Activated CD8-positive, alpha-beta memory T cell treated with anti-CD3 and anti-CD28 coated beads, Interleukin-2, amount 50 U/mL, for 24 hours (primary cell): Measurements from ENCODE around the gene CRP.
"Not testable (repeated sequence)": the region's sequence is repeated elsewhere in the genome, so short reads cannot be mapped to it uniquely, and the experiment has no call there.

ENCODE experiments used
- DNase-seq: peaks from one replicate; pipeline ENCODE4 v3.0.0-alpha.2; 2020; ENCODE audit errors: extremely low read depth

Gene CRP

DNA sequence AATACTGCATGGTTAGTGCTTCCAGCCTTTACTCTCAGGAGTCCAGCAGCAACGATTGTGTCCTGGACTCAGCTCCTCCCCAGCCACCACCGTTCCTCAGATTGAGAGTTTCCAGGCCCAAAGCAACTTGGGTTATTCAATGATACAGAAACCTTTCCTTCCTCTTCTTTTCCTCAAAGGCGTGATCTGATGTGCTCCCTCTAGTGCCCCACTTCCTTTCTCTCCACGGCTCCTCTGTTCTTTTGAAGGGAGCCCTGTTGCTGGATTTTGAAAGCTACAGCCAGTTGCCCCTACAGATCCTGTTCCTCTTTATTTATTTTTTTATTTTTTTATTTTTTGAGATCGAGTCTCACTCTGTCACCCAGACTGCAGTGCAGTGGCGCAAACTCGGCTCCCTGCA, 14.1 kb downstream of the CRP start:
- no peak for DNase-seq

DNA sequence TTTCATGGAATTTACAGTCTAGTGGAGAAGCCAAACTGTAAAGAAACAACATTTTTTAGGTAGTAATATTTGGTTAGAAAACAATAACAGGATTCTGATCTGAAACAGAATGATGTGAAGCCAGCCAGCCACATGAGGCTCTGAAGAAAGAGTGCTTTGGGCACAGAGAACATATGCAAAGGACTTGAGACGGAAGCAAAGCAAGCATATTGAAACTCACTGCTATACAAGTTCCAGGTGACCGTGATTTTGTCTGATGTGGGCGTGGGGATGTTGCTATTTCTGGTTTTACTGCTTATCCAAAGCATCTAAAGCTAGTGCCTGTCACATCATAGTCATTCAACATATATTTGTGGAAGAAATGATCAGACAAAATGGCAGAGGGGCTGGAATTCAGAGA, 14.7 kb downstream of the CRP start:
- no peak for DNase-seq

DNA sequence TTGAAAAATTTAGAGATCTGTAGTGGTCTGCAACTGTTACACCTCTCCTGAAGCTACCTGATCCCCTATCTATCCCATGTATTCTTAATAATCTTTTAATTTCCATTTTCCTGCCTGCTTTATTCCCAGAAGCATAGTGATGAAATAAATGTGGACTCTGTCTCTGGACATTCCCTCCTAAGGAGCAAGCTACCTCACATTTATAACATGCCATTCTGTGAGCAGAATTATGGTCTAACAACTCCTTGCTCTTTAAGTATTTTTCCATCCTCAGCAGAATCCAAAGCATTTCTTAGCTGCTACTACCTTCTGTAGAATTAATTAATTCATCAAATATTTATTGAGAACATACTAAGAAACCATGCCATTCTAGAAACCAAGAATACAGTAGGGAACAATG, 15.1 kb downstream of the CRP start:
- no peak for DNase-seq

DNA sequence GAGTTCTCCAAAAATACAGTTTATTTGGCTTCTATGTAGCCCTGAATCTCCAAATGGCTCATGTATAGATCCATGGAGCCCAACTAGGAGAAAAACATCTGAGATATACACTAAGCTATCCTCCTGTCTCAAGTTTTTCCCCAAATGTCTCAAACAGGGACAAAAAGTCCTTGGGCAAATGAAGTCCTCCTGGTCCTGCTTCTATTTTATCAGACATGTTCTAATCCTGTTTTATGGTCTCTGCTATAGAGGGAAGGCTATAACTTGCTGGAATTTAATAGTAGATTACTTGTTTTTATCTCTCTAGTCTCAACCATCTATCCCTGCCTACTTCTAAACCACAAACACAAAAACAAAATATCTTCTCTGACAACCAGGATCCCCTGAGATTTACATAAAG, 26.9 kb downstream of the CRP start:
- DNase-seq: no peak

DNA sequence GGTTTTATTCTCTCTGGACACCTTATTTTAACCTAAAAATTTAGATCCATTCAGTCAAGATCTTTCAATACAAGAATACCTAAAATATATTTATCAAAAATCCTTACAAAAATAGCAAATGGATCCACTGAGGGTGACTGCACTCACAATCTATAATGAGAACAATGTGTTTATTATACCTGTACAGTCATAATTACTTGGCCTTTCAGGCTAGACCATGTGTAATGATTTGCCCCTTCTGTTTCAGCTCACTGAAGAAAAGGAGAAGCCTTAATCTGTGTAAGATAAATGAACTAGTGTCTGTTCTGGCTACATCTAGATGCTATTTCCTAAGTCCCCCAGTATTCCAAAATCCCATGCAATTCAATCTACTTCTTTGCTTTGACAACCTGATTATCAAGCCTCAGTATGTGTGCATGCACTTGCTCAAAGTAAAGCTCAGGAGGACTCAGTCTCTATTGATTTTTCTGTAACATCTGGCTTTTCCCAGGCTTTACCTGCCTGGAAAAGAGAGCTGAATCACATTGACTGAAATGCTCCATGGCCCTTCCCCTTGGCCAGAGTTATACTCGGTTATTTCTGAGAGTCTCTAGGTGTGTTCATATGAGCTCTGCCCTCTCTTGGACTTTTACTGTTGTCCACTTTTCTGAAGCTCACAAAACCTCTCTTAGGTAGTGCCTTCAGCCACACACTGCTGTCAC, 27.6 kb downstream of the CRP start:
- DNase-seq: no peak

DNA sequence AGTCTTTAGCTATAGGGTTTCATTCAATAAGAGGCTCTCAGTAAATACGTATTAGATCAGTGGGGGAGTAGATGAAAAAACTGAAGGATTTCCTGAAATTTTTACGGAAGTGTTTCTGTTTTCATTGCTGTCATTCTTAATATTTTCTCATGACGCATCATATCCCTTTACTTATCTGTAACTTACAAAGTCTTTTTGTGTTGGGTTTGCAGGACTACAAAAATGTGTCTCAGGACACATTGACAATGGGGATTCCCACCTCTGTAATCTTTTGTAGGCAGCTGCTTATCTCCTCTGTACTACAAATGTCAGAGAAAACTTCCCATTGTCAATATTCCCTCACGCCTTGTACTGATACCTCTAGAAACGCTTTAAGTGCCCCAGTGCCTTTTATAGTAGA, 35.5 kb downstream of the CRP start:
- no peak for DNase-seq

DNA sequence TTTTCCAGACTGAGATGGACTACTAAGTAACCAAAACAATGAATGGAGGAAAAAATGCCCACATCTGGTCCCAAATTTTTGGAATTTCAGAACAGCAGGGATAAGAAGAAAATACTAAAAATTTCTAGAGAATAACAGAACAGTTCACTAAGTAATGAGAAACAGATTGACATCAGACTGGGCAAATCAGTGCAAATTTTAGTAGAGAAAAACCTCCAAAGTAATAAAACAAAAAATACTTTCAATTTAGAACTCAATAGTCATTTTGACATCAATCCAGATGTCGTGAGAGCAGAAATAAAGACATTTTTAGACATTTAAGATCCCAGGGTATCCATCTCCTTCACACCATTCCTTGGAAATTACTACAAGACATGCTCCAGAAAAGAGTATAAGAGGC, 39.3 kb downstream of the CRP start:
- no peak for DNase-seq

DNA sequence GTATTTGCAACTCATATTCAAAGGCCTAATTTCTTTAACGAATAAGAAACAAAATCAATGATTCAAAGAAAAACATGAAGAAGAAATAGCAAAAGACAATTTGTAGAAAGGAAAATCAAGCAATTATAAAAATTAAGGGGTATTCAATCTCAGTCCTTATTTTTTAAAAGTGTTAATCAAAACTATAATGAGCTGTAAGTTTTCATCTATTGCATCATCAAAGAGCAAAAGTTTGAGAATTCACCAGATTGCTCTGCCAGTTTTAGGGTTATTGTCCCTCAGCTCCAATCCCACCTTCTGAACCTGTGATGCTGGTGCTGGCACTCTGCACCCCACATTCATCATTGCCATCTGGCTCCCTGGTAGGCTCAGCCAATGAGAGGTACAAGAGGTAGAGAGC, 42.0 kb downstream of the CRP start:
- DNase-seq: not testable (repeated sequence)

DNA sequence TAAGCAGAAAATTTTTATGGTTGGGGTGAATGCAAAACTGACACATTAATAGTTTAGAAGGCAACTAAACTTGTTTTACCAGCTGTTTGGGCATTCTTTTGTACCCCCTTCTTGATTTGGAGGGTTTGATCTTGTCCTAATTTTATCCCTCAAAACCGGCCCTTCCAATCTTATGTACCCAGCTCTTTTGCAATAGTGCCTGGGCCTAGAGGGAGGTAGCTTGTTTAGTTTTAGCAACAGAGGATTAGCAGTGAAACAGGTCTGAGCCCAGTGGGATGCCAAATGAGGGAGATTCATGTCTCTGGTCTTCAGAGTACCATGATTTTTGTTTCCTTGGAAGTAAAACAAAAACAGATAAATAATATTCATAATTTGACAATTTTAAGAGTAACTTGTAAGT, 45.1 kb downstream of the CRP start:
- no peak for DNase-seq

DNA sequence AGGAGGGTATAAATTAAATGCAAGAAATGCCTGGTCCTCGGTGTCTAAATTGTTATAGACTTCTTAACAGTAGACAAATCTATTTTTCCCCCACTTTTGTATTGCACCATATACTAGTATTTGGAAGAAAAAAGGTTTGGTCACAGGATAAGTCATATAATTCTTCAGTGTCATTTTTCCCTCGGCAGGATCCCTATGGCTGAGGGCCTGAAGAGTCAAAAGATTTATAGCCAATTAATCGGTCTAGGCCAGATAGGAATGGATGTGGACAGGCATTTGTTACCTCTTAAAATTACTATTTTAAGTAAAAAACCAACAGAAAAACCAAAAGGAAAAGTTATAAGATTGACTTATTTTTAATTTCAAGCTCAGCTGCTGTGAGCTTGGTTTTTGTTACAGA, 45.6 kb downstream of the CRP start:
- no peak for DNase-seq

DNA sequence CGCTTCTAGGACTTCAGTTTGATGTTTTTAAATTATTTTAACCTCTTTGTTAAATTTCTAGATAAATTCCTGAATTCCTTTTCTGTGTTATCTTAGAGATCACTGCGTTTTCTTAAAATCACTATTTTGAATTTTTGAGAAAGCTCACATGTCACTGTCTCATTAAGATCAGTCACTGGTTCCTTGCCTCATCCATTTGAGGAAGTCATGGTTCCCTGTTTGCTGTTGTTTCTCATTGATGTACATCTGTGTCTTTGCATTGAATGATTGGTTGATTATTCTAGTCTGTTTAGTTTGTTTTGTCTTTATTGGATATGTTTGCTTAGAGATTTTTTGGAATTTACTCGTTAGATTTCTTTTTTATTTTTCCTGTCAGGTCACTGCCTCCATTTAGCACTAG, 50.1 kb downstream of the CRP start:
- DNase-seq: no peak

DNA sequence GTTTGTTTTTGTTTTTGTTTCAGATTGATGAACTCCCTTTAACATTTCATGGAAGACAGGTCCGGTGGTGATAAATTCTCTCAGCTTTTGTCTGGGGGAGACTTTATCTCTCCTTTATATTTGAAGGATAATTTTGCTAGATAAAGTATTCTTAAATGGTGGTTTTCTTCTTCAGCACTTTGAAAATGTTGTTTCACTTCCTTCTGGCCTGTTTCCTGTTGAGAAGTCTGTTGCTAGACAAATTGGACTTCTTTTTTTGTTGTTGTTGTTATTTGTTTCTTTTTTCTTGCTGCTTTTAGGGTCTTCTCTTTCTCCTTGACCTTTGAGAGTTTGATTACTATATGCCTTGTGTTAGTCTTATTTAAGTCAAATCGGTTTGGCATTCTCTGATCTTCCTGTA, 50.8 kb downstream of the CRP start:
- DNase-seq: no peak
